Activated CD8-positive, alpha-beta memory T cell treated with anti-CD3 and anti-CD28 coated beads, Interleukin-2, amount 10 ng/mL, durations not matched to agents 7 days and 5 days (primary cell): ENCODE measurements around the gene LILRB4. TPM values are rescaled to one million over a fixed set of nuclear protein-coding genes. Genes with fewer than 3 reads are reported as not detected.
"Not testable (repeated sequence)": the region's sequence is repeated elsewhere in the genome, so short reads cannot be mapped to it uniquely, and the experiment has no call there.

ENCODE experiments used
- ATAC-seq: fragments of 150-1000 bp; cut with Tn5 transposase; one replicate; pipeline ENCODE4 v1.10.0; 2021; ENCODE audit warnings: moderate library complexity
- CTCF ChIA-PET: fragments of 350-600 bp; sonication (Branson Sonifier 250); formaldehyde crosslinking; loops from one replicate; lab custom pipeline; 2021; ENCODE audit warnings: antibody characterized with exemption; lab: Charles Lee
- DNase-seq: peaks from one replicate; pipeline ENCODE4 v3.0.0-alpha.2; 2020
- H3K27ac Mint-ChIP-seq: one replicate; pipeline ENCODE4 v1.8.0; 2021; ENCODE audit warnings: mild to moderate bottlenecking, mixed read lengths
- H3K27me3 Mint-ChIP-seq: one replicate; pipeline ENCODE4 v1.8.0; 2021; ENCODE audit warnings: mixed read lengths
- H3K36me3 Mint-ChIP-seq: one replicate; pipeline ENCODE4 v1.8.0; 2021; ENCODE audit warnings: mild to moderate bottlenecking, mixed read lengths
- H3K4me1 Mint-ChIP-seq: one replicate; pipeline ENCODE4 v1.8.0; 2021; ENCODE audit warnings: mixed read lengths
- H3K4me3 Mint-ChIP-seq: one replicate; pipeline ENCODE4 v1.8.0; 2021; ENCODE audit warnings: mild to moderate bottlenecking, moderate library complexity, mixed read lengths
- H3K9me3 Mint-ChIP-seq: one replicate; pipeline ENCODE4 v1.8.0; 2022; ENCODE audit warnings: low read depth, mixed read lengths
- total RNA-seq, 2 experiments: library from RNA; stranded (reverse); gene quantifications; one replicate each; pipeline ENCODE4 v1.2.3, GENCODE V29; 2021

Gene LILRB4
- total RNA-seq, 2 experiments from 2014 or later = not detected

GRCh38 chr19:54682306-54682856 is 19.6 kb downstream of the LILRB4 start:
- CTCF ChIA-PET = interaction anchor here (0.6 to 1.6 kb wide), 2 partner anchors 8 to 433 kb away, joined by 3 to 7 read pairs; no protein-coding TSS in a partner anchor
- H3K27ac Mint-ChIP-seq = no peak overlapping the region

GRCh38 chr19:54684527-54684926 is 21.7 kb downstream of the LILRB4 start:
- Mint-ChIP-seq H3K27me3 (peaks cover 7% of the 10 kb centered on the region), H3K4me1 (no peaks in the 10 kb centered on the region), H3K9me3 (no peaks in the 10 kb centered on the region), H3K36me3 (no peaks in the 10 kb centered on the region), H3K27ac (no peak overlapping the region), H3K4me3 (no peak overlapping the region)
- no peak for DNase-seq
- CTCF ChIA-PET = interaction anchor here (1.2 kb wide), 1 partner anchor 10 kb away, joined by 9 read pairs; no protein-coding TSS in a partner anchor
- no peak for ATAC-seq

More at GRCh38 chr19:54682306-54682856, 19.6 kb downstream of the LILRB4 start:
- Mint-ChIP-seq H3K36me3 (no peaks in the 10 kb centered on the region), H3K4me1 (no peaks in the 10 kb centered on the region), H3K4me3 (no peak overlapping the region), H3K9me3 (no peaks in the 10 kb centered on the region), H3K27me3 (peaks cover 13% of the 10 kb centered on the region)
- DNase-seq (no peak), ATAC-seq (no peak)

- Mint-ChIP-seq H3K9me3 (no peaks in the 10 kb centered on the region), H3K4me1 (no peaks in the 10 kb centered on the region), H3K4me3 (no peak overlapping the region), H3K27me3 (peaks cover 4% of the 10 kb centered on the region), H3K27ac (no peak overlapping the region), H3K36me3 (no peaks in the 10 kb centered on the region)
- DNase-seq (no peak), ATAC-seq (no peak)
- CTCF ChIA-PET = no interaction called here
These were observed 29.0 kb downstream of the LILRB4 start for GRCh38 chr19:54691582-54692297.

GRCh38 chr19:54692298-54692615 is 29.5 kb downstream of the LILRB4 start:
- H3K27ac Mint-ChIP-seq = no peak overlapping the region
- ATAC-seq (no peak), DNase-seq (no peak)
- H3K27me3 Mint-ChIP-seq = peaks cover 4% of the 10 kb centered on the region
- no peaks in the 10 kb centered on the region for H3K36me3 Mint-ChIP-seq
- H3K9me3 Mint-ChIP-seq = no peaks in the 10 kb centered on the region
- CTCF ChIA-PET = no interaction called here
- no peak overlapping the region for H3K4me3 Mint-ChIP-seq
- H3K4me1 Mint-ChIP-seq = no peaks in the 10 kb centered on the region

- H3K9me3 Mint-ChIP-seq = no peaks in the 10 kb centered on the region
- H3K4me1 Mint-ChIP-seq = no peaks in the 10 kb centered on the region
- H3K27me3 Mint-ChIP-seq = peaks cover 4% of the 10 kb centered on the region
- ATAC-seq = no peak
- CTCF ChIA-PET = interaction anchor here (1.5 kb wide), 1 partner anchor 16 kb away, joined by 3 read pairs; no protein-coding TSS in a partner anchor
- no peak overlapping the region for H3K27ac Mint-ChIP-seq
- H3K36me3 Mint-ChIP-seq = no peaks in the 10 kb centered on the region
- H3K4me3 Mint-ChIP-seq = no peak overlapping the region
- DNase-seq = no peak
These were observed 31.9 kb downstream of the LILRB4 start for GRCh38 chr19:54694648-54695047.

GRCh38 chr19:54696117-54696548 is 33.3 kb downstream of the LILRB4 start:
- no peaks in the 10 kb centered on the region for H3K9me3 Mint-ChIP-seq
- H3K4me1 Mint-ChIP-seq = no peaks in the 10 kb centered on the region
- H3K4me3 Mint-ChIP-seq = no peak overlapping the region
- H3K27me3 Mint-ChIP-seq = peaks cover 3% of the 10 kb centered on the region
- ATAC-seq (no peak), DNase-seq (no peak)
- no peak overlapping the region for H3K27ac Mint-ChIP-seq
- no peaks in the 10 kb centered on the region for H3K36me3 Mint-ChIP-seq
- CTCF ChIA-PET = no interaction called here

GRCh38 chr19:54696766-54697165 is 34.0 kb downstream of the LILRB4 start:
- Mint-ChIP-seq H3K27me3 (no peaks in the 10 kb centered on the region), H3K4me1 (no peaks in the 10 kb centered on the region), H3K9me3 (no peaks in the 10 kb centered on the region), H3K36me3 (no peaks in the 10 kb centered on the region), H3K27ac (no peak overlapping the region), H3K4me3 (no peak overlapping the region)
- CTCF ChIA-PET = no interaction called here
- DNase-seq (no peak), ATAC-seq (no peak)

- H3K4me1 Mint-ChIP-seq, H3K27me3 Mint-ChIP-seq, H3K36me3 Mint-ChIP-seq, H3K4me3 Mint-ChIP-seq, CTCF ChIA-PET, H3K9me3 Mint-ChIP-seq, ATAC-seq, H3K27ac Mint-ChIP-seq, DNase-seq: not testable (repeated sequence)
These were observed 34.9 kb downstream of the LILRB4 start for GRCh38 chr19:54697716-54698115.

GRCh38 chr19:54704928-54705327 is 42.1 kb downstream of the LILRB4 start:
- Mint-ChIP-seq H3K4me1 (peaks cover 34% of the 10 kb centered on the region), H3K36me3 (no peaks in the 10 kb centered on the region), H3K27ac (no peak overlapping the region), H3K9me3 (no peaks in the 10 kb centered on the region), H3K4me3 (no peak overlapping the region), H3K27me3 (peaks cover 4% of the 10 kb centered on the region)
- CTCF ChIA-PET = no interaction called here
- ATAC-seq = no peak
- no peak for DNase-seq

GRCh38 chr19:54707962-54708361 is 45.2 kb downstream of the LILRB4 start:
- no peaks in the 10 kb centered on the region for H3K36me3 Mint-ChIP-seq
- peaks cover 4% of the 10 kb centered on the region for H3K27me3 Mint-ChIP-seq
- no peak overlapping the region for H3K4me3 Mint-ChIP-seq
- ATAC-seq (peak; percentile 82), DNase-seq (peak; percentile 83)
- peaks cover 34% of the 10 kb centered on the region for H3K4me1 Mint-ChIP-seq
- peak overlapping the region; percentile 57 for H3K27ac Mint-ChIP-seq
- CTCF ChIA-PET = interaction anchor here (1.1 to 1.6 kb wide), 2 partner anchors 34 to 518 kb away, joined by 3 to 5 read pairs; partner anchors contain the start of gene MBOAT7
- H3K9me3 Mint-ChIP-seq = no peaks in the 10 kb centered on the region

- H3K9me3 Mint-ChIP-seq = no peaks in the 10 kb centered on the region
- H3K4me1 Mint-ChIP-seq = peaks cover 31% of the 10 kb centered on the region
- no peak for ATAC-seq
- no peaks in the 10 kb centered on the region for H3K36me3 Mint-ChIP-seq
- peaks cover 4% of the 10 kb centered on the region for H3K27me3 Mint-ChIP-seq
- CTCF ChIA-PET = no interaction called here
- DNase-seq = no peak
- peak overlapping the region; percentile 57 for H3K27ac Mint-ChIP-seq
- H3K4me3 Mint-ChIP-seq = no peak overlapping the region
These were observed 46.0 kb downstream of the LILRB4 start for GRCh38 chr19:54708781-54709180.

GRCh38 chr19:54709212-54709948 is 46.6 kb downstream of the LILRB4 start:
- ATAC-seq (no peak), DNase-seq (no peak)
- H3K27ac Mint-ChIP-seq = peak overlapping the region; percentile 32
- no peaks in the 10 kb centered on the region for H3K9me3 Mint-ChIP-seq
- no peaks in the 10 kb centered on the region for H3K36me3 Mint-ChIP-seq
- H3K4me3 Mint-ChIP-seq = no peak overlapping the region
- H3K4me1 Mint-ChIP-seq = peaks cover 31% of the 10 kb centered on the region
- CTCF ChIA-PET = interaction anchor here (0.8 kb wide), 1 partner anchor 15 kb away, joined by 3 read pairs; no protein-coding TSS in a partner anchor
- H3K27me3 Mint-ChIP-seq = no peaks in the 10 kb centered on the region

- CTCF ChIA-PET = interaction anchor here (0.8 kb wide), 1 partner anchor 15 kb away, joined by 3 read pairs; no protein-coding TSS in a partner anchor
- H3K4me3 Mint-ChIP-seq, H3K9me3 Mint-ChIP-seq, H3K36me3 Mint-ChIP-seq, H3K27ac Mint-ChIP-seq, DNase-seq, H3K27me3 Mint-ChIP-seq, ATAC-seq: not testable (repeated sequence)
- peaks cover 31% of the 10 kb centered on the region for H3K4me1 Mint-ChIP-seq
These were observed 47.2 kb downstream of the LILRB4 start for GRCh38 chr19:54709956-54710355.
